Lung (tissue), 12 donors: Measurements from ENCODE around the gene FZR1. TPM values are rescaled to one million over a fixed set of nuclear protein-coding genes. Genes with fewer than 3 reads are reported as not detected.

Experiments used
- ATAC-seq: fragments of 200-7000 bp; cut with Tn5 transposase; one replicate; pipeline ENCODE4 v1.9.1; 2020; ENCODE audit warnings: moderate number of reproducible peaks; ENCODE audit not compliant: insufficient read depth, low FRiP score
- DNase-seq, 3 donors: peaks; one replicate each; pipeline ENCODE4 v3.0.0-alpha.2; 2013 to 2017
- H3K27ac ChIP-seq, 2 donors: one replicate each; pipeline ENCODE4 v1.5.1; 2013; ENCODE audit warnings: mild to moderate bottlenecking in 2 of 2, moderate library complexity in 2 of 2, control low read depth in 1 of 2, inconsistent platforms in 1 of 2, low read depth in 1 of 2, low read length in 1 of 2
- H3K27me3 ChIP-seq, 3 donors: one replicate each; pipeline ENCODE4 v1.5.1; 2013; ENCODE audit warnings: low read length in 2 of 3; ENCODE audit not compliant: control insufficient read depth in 3 of 3, insufficient read depth in 3 of 3
- H3K36me3 ChIP-seq, 4 donors: one replicate each; pipeline ENCODE4 v1.5.1; 2013; ENCODE audit warnings: low read length in 4 of 4, mild to moderate bottlenecking in 1 of 4, moderate library complexity in 1 of 4; ENCODE audit not compliant: control insufficient read depth in 4 of 4, insufficient read depth in 4 of 4
- H3K4me1 ChIP-seq, 5 donors: one replicate each; pipeline ENCODE4 v1.5.1; 2013; ENCODE audit warnings: low read length in 5 of 5, mild to moderate bottlenecking in 2 of 5, moderate library complexity in 1 of 5; ENCODE audit not compliant: control insufficient read depth in 5 of 5, insufficient read depth in 5 of 5
- H3K4me3 ChIP-seq: one replicate; pipeline ENCODE4 v1.5.1; 2013; ENCODE audit warnings: mild to moderate bottlenecking, control low read depth, moderate library complexity
- H3K9ac ChIP-seq, 2 donors: one replicate each; pipeline ENCODE4 v1.5.1; 2013; ENCODE audit warnings: low read length in 2 of 2, control low read depth in 1 of 2; ENCODE audit not compliant: insufficient read depth in 1 of 2
- H3K9me3 ChIP-seq, 4 donors: one replicate each; pipeline ENCODE4 v1.5.1; 2013; ENCODE audit warnings: low read length in 3 of 4, mild to moderate bottlenecking in 1 of 4, moderate library complexity in 1 of 4; ENCODE audit not compliant: control insufficient read depth in 4 of 4, insufficient read depth in 3 of 4
- CTCF ChIP-seq: IDR thresholded peaks from 2 replicates; pipeline ENCODE4 v1.5.1; 2012; ENCODE audit warnings: mild to moderate bottlenecking; ENCODE audit errors: control extremely low read depth, extremely low read depth
- WGBS, 2 donors: extraction: QIAGEN DNeasy Blood & Tissue Kit; methylation state at CpG; one replicate each; pipeline ENCODE4 v1.1.7; 2013; 5-methylcytosine and 5-hydroxymethylcytosine counted together
- polyA plus RNA-seq, 2 donors: library from polyadenylated mRNA; stranded (reverse); fragments of 200-250 nt; gene quantifications; one replicate each; pipeline ENCODE4 v1.2.1, GENCODE V29; 2013
- total RNA-seq, 2 donors: library from RNA; depleted of rRNA in 1 of 2; stranded (reverse); fragments of >200 nt in 1 of 2; gene quantifications; one replicate each; pipeline ENCODE4 v1.2.1, GENCODE V29; 2014 to 2021
- donor health status: control.
- donor health status: control.
- donor health status: Bipolar disorder and iron deficiency.
- donor health status: healthy.
- donor health status: DM: yes; HTN: yes; CAD: no.

Gene FZR1
- total and polyA plus RNA-seq, 4 donors, result 20.0 to 45.8 (median 28.3) TPM

GRCh38 chr19:3493651-3494050 is 12.5 kb upstream of the FZR1 start:
- WGBS, 2 donors, result 95 to 98% methylated on average over 14 of the region's 14 CpGs
- Histone ChIP-seq H3K27me3 (no peaks in the 10 kb centered on the region), H3K4me1 (no peaks in the 10 kb centered on the region), H3K27ac (no peak overlapping the region), H3K36me3 (peaks cover 6 to 52% (median 12%) of the 10 kb centered on the region in 4 donors), H3K4me3 (no peak overlapping the region), H3K9me3 (peaks cover 0 to 3% (median 0%) of the 10 kb centered on the region in 4 donors), H3K9ac (no peak overlapping the region)
- no peak for DNase-seq
- no peak for TF ChIP-seq CTCF
- no peak for ATAC-seq

GRCh38 chr19:3494051-3494450 is 12.1 kb upstream of the FZR1 start:
- H3K4me3 ChIP-seq, result no peak overlapping the region
- peaks cover 0 to 3% (median 0%) of the 10 kb centered on the region in 4 donors for H3K9me3 ChIP-seq
- peaks cover 6 to 52% (median 12%) of the 10 kb centered on the region in 4 donors for H3K36me3 ChIP-seq
- no peak for TF ChIP-seq CTCF
- ATAC-seq (no peak), DNase-seq (no peak)
- no peaks in the 10 kb centered on the region for H3K27me3 ChIP-seq
- no peak overlapping the region for H3K9ac ChIP-seq
- WGBS, 2 donors, result 86 to 88% methylated on average over 15 of the region's 15 CpGs
- H3K4me1 ChIP-seq, result no peaks in the 10 kb centered on the region
- H3K27ac ChIP-seq, result no peak overlapping the region

GRCh38 chr19:3494559-3494958 is 11.6 kb upstream of the FZR1 start:
- Histone ChIP-seq H3K9ac (no peak overlapping the region), H3K27ac (no peak overlapping the region), H3K9me3 (peaks cover 0 to 3% (median 0%) of the 10 kb centered on the region in 4 donors), H3K27me3 (no peaks in the 10 kb centered on the region), H3K4me1 (peaks cover 0 to under 1% (median 0%) of the 10 kb centered on the region in 5 donors), H3K36me3 (peaks cover 6 to 52% (median 12%) of the 10 kb centered on the region in 4 donors), H3K4me3 (no peak overlapping the region)
- DNase-seq (no peak), ATAC-seq (no peak)
- TF ChIP-seq CTCF, result no peak
- WGBS, 2 donors, result 93 to 95% methylated on average over 18 of the region's 18 CpGs
